GM21528 (cell line): ENCODE results near the gene LAMC3.

Source experiments
- ATAC-seq: cut with Tn5 transposase; IDR thresholded peaks from one replicate; pipeline ENCODE4 v1.9.1; 2021; ENCODE audit warnings: mild to moderate bottlenecking, moderate library complexity; ENCODE audit not compliant: unreplicated experiment, low FRiP score

LAMC3 gene

GRCh38 chr9:130975932-130976841 is 32.8 kb upstream of the LAMC3 start:
- ATAC-seq, result no peak

- no peak for ATAC-seq
These were observed 31.2 kb upstream of the LAMC3 start for GRCh38 chr9:130977811-130978221.

DNA sequence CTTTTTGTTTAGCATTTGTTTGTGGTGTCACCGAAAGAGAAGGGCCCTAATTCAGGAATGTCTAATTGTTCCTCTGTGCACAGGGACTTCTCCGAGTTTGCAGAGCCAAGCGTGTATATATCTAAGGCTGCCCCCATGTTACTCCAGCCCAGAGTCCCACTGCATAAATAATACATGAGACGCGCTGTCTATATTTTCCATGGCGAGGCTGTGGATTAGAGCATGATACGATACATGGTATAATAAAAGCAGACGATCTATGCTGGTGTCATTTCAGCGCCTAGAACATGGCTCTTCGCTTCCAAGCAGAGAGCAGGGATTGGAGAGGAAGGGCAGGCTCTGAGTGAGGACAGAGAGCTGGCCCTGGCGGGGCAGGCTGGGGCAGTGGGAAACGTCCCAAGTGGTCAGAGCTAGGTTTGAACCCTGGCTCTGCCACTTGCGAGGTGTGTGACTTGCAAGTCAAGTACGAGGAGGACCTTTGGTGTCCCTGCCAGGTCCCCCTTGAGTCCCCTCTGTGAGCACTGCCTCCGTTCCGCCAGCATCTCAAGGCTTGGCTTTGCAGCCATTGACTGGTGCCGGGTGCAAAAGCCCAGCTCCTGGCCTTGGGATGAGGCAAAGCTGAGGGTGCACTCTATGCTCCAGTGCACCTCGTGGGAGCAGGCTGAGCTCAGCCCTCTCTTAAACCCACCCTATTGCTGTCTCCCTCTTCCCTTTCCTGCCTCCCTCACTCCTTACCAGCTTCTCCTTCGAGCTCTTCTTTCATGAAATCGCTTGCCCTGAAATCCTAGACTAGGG is 29.2 kb upstream of the LAMC3 start:
- ATAC-seq, result no peak

GRCh38 chr9:130980526-130980925 is 28.4 kb upstream of the LAMC3 start:
- no peak for ATAC-seq

DNA sequence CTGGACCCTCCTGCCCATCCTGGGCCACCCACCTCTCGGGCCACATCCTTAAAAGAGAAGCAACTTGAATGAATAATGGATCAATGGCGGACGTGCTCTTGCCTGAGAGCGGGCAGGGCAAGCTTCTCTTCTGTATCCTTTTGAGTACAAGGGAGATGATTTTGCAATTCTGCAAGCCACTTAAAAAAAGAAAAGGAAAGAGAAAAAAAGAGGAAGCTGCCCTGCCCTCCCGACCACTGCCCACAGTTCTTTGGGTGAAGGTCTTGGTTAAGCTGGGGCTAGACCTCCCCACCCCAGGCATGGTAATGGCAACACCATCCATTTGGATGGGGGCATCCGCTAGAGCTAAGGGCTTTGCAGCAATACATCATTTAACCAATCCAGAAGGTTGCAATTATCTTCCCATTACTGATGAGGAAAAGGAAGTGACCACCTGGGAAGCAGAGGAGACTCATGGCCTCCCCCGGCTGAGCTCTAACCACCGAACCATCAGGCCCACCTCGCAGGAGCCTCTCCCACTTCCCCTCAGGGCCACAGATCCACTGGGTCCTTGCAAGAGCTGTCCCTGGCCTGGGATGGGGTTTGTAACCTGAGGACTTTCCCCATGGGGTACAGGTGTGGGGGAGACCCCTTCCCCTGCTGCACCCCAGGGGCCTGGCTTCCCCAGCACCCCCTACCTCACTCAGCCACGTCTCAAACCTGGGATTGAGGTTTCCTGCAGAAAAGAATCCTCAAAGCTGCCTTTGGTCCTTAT is 27.8 kb upstream of the LAMC3 start:
- no peak for ATAC-seq

GRCh38 chr9:130981756-130982137 is 27.2 kb upstream of the LAMC3 start:
- no peak for ATAC-seq

DNA sequence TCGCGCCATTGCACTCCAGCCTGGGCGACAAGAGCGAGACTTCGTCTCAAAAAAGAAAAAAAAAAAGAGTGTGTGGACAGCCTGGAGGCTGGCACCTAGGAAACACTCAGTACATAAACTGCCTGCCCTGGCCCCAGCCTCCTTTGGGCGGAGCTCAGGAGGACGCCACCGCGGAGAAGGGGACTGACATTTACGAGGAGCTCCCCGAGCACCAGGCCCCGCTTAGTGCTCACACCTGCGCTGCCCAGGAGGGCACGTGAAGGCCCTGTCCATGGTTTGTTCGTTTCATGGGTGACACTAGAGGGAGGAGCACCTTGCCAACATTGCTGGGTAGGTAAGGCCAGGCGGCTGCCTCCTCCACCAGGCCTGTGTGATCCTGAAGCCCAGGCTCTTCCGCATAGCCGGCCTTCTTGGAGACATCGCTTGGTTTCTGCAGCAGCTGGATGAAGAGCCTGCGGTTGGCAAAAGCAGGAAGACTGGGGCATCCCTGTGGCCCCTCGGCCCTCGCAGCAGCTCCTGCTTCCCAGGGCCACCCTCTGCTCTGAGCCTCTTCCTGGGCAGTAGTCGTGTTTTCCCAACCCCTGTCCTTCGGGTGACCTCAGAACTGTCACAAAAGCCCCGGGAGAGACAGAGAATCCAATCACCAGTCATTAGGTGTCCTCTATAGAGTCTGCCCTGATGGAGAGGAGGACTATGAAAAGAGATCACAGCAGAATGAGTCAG is 26.2 kb upstream of the LAMC3 start:
- ATAC-seq, result no peak

GRCh38 chr9:130983359-130983670 is 25.7 kb upstream of the LAMC3 start:
- no peak for ATAC-seq

- no peak for ATAC-seq
These were observed 25.0 kb upstream of the LAMC3 start for GRCh38 chr9:130983970-130984369.

- no peak for ATAC-seq
These were observed 24.5 kb upstream of the LAMC3 start for GRCh38 chr9:130984521-130984920.

DNA sequence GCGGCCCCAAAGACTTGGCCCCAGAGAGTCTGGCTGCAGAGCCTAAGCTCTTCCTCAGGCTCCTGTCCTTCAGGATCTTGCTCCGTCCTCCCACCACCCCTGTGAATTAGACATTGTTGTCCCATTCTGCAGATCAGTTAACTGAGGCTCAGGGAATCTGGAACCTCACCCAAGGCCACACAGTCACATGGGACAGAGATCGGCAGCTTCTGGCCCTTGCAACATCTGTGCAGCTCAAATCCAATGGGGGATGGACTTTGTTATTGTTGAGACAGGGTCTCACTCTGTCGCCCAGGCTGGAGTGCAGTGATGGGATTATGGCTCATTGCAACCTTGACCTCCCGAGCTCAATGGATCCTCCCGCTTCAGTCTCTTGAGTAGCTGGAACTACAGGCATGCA is 23.9 kb upstream of the LAMC3 start:
- ATAC-seq, result no peak

- ATAC-seq, result no peak
These were observed 23.3 kb upstream of the LAMC3 start for GRCh38 chr9:130985606-130986162.

GRCh38 chr9:130986356-130986965 is 22.5 kb upstream of the LAMC3 start:
- no peak for ATAC-seq

DNA sequence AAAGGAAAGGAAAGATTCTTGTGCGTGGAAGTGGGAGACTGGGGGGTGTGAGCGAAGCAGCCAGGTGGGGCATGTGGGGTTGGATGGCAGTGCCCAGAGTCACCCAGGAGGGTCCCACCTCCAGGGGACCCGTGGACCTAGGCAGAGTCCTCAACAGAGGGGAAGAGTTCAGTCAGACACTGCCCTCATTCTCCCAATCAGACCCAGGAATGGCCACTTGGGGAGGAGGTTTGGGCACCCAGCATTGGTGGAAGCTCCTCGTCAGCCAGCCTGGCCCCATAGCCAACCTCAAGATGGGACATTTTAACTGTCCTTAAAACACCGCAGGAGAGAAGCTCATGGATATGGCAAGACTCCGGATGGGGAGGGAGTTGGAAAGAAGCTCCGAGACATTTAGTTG is 21.9 kb upstream of the LAMC3 start:
- ATAC-seq, result no peak

GRCh38 chr9:130987738-130988399 is 21.1 kb upstream of the LAMC3 start:
- ATAC-seq, result no peak

- ATAC-seq, result no peak
These were observed 20.6 kb upstream of the LAMC3 start for GRCh38 chr9:130988400-130988747.

DNA sequence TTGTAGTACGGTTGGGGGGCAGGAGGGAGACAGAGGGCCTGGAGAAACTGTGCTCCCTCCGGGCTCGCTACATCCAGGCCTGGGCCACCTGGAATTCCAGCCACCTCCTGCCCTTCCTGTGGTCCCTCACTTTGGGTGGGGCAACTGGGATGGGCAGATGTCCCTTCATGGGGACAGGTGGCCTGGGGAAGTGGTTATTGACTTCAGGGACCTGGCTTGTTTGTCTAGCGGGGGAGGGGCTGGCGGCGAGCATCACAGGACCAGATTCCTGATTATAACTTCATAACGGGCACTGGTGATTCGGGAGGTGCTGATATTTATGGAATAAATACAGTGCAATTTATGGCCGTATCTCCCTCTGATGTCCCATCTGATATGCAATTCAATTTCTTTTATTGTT is 20.1 kb upstream of the LAMC3 start:
- no peak for ATAC-seq

GRCh38 chr9:130989391-130989790 is 19.6 kb upstream of the LAMC3 start:
- ATAC-seq, result no peak

GRCh38 chr9:130989891-130990290 is 19.1 kb upstream of the LAMC3 start:
- ATAC-seq, result no peak
